ENCODE results near the gene C9orf43. TPM values are rescaled to one million over a fixed set of nuclear protein-coding genes. Genes with fewer than 3 reads are reported as not detected.

The C9orf43 gene
- total and polyA plus RNA-seq, 9 of the 15 experiments (the other 6 are each of a cell fraction or from before 2014, with no cell fraction given): 0.21 to 0.58 (median 0.33) TPM

DNA sequence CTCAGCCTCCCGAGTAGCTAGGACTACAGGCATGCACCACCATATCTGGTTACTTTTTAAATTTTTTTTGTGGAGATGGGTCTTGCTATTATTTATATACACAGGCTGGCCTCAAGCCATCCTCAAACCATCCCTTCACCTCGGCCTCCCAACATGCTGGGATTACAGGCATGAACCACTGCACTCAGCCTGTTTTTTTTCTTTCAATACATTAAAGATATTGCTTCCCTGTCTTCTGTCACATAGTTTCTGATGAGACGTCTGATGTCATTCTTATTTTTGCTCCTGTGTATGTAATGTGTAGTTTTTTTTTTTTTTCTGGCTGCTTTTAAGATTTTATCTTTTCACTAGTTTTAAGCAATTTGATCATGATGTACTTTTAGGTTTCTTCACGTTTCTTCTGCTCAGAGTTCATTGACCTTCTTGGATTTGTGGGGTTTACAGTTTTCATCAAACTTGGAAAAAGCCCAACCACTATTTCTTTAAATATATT lies 41.6 kb downstream of the C9orf43 start (continued):
- TF ChIP-seq, protein P1, sequence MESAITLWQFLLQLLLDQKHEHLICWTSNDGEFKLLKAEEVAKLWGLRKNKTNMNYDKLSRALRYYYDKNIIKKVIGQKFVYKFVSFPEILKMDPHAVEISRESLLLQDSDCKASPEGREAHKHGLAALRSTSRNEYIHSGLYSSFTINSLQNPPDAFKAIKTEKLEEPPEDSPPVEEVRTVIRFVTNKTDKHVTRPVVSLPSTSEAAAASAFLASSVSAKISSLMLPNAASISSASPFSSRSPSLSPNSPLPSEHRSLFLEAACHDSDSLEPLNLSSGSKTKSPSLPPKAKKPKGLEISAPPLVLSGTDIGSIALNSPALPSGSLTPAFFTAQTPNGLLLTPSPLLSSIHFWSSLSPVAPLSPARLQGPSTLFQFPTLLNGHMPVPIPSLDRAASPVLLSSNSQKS (CRISPR knock-in tag; IDR thresholded peaks at IDR 0.05): no peak

DNA sequence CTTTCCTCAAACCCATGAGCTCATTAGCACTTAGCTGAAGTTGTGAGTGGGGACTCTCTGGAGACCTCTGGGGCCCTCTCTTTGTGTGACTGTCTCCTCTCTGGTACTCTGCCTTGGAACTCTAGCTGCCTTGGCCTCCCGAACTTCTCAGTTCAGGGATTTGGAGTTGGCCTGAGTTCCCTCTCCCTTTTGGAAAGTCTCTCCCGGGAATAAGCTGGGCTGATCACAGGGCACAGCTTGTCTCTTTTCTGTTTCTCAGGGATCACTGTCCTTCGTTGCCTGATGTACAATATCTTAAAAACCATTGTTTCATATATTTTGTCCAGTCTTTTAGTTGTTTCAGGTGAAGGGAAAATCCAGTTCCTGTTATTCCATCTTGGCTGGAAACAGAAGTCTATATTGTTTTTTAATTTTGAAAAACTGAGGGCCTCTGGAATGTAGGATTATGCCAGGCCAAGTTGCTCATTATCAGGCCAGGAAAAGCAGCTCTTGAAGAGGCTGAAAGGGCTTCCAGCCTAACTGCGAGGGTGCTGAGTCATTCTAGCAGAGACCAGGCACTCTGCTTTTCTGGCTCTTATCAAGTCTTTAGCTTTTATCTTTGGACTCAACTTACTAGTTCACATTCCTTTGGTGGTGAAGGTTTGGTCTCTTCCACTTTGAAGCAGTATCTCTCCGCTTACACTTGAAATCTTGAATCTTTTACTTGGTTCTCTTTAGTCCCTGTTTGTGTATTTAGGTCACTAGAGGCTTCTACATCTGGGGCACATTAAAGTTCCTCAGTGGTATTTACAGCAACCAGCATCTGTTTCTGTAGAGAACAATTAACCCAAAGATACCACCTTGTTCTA lies 44.6 kb downstream of the C9orf43 start:
- BruUV-seq (replicated peaks): no TSS peak
- Histone ChIP-seq H3K79me2 (ENCODE audit: control insufficient read depth, insufficient read depth, low read length) (no peaks in the 10 kb centered on the region), H3K9me3 (replicated peaks; ENCODE audit: control insufficient read depth, insufficient read depth, low read depth, low read length) (no peaks in the 10 kb centered on the region), H3K4me1 (replicated peaks in 1 of 2; ENCODE audit: control insufficient read depth in 2 of 2, insufficient read depth in 2 of 2, low read length in 2 of 2) (peaks cover 5 to 15% of the 10 kb centered on the region in 2 experiments; a peak in 4 of 5 replicates), H2AFZ (ENCODE audit: low read depth, low read length) (peak overlapping the region; percentile 67), H3K36me3 (ENCODE audit: control insufficient read depth, insufficient read depth, low read length) (no peaks in the 10 kb centered on the region), H3K27me3 (ENCODE audit: control insufficient read depth in 2 of 2, insufficient read depth in 2 of 2, low read length in 2 of 2) (no peaks in the 10 kb centered on the region), H3K4me3 (no peak overlapping the region), H3K27ac (ENCODE audit: extremely low read depth, low read depth, low read length) (peak overlapping the region; percentile 62), H3K4me2 (ENCODE audit: insufficient read depth, low read length) (peak overlapping the region; percentile 7), H3K9me1 (ENCODE audit: control insufficient read depth, insufficient read depth, low read length) (no peaks in the 10 kb centered on the region), H4K20me1 (replicated peaks; ENCODE audit: control insufficient read depth, insufficient read depth, low read length) (no peaks in the 10 kb centered on the region), H3K9ac (ENCODE audit: insufficient read depth in 1 of 2, low read depth in 2 of 2, low read length in 2 of 2) (peak overlapping the region; percentile 46 to 47; a peak in 3 of 4 replicates)
- intact Hi-C loops (cut with micrococcal nuclease): no loop called here
- ChIA-PET POLR2A (interaction anchor here (0.6 to 1.6 kb wide), 16 partner anchors 9 to 179 kb away, joined by 3 to 9 read pairs (median 3); partner anchors contain the start of genes ALAD, C9orf43 and POLE3), CTCF (ENCODE audit: low intra/inter-chr PET ratio) (interaction anchor here (0.5 kb wide), 1 partner anchor 179 kb away, joined by 3 read pairs; no protein-coding TSS in a partner anchor)
- 0% methylated on average over 5 of the region's 5 CpGs for WGBS (ENCODE audit: insufficient coverage, low coverage, missing lambda C conversion rate)
- DNase-seq (ENCODE audit: extremely low read depth in 1 of 4, low spot score in 3 of 4) (peak; percentile 55 to 95 (median 72)), FAIRE-seq (peak; percentile 100), ATAC-seq (peak; percentile 99)
- in situ Hi-C loops (cut with MboI): no loop called here
- TF ChIP-seq, protein P2, sequence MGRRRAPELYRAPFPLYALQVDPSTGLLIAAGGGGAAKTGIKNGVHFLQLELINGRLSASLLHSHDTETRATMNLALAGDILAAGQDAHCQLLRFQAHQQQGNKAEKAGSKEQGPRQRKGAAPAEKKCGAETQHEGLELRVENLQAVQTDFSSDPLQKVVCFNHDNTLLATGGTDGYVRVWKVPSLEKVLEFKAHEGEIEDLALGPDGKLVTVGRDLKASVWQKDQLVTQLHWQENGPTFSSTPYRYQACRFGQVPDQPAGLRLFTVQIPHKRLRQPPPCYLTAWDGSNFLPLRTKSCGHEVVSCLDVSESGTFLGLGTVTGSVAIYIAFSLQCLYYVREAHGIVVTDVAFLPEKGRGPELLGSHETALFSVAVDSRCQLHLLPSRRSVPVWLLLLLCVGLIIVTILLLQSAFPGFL (CRISPR knock-in tag; IDR thresholded peaks at IDR 0.05): 0 out of 2 replicates have a peak, but pooled peaks have one; percentile 25
- TF ChIP-seq CCAR2 (IDR thresholded peaks at IDR 0.05; ENCODE audit: low read depth, low read length) (no peak), SNIP1 (IDR thresholded peaks at IDR 0.05; ENCODE audit: low read depth) (no peak), CTBP1 (IDR thresholded peaks at IDR 0.05; ENCODE audit: borderline replicate concordance) (peak; percentile 82), NFIX (CRISPR knock-in tag; IDR thresholded peaks at IDR 0.05; ENCODE audit: low read depth) (no peak), PHF8 (IDR thresholded peaks at IDR 0.05; ENCODE audit: borderline replicate concordance, low read length) (no peak), XRCC3 (IDR thresholded peaks at IDR 0.05) (no peak), CREB1 (IDR thresholded peaks at IDR 0.05) (no peak), CREB1 (CRISPR knock-in tag; IDR thresholded peaks at IDR 0.05) (no peak), MYNN (IDR thresholded peaks at IDR 0.05) (peak; percentile 54; the same call in 1 of the 2 replicates), MYNN (CRISPR knock-in tag; IDR thresholded peaks at IDR 0.05) (no peak), FIP1L1 (IDR thresholded peaks at IDR 0.05; ENCODE audit: low read depth, low read length, poor library complexity, severe bottlenecking) (no peak), TCF3 (CRISPR knock-in tag; IDR thresholded peaks at IDR 0.05) (peak; percentile 65), SRSF9 (IDR thresholded peaks at IDR 0.05; ENCODE audit: borderline replicate concordance, low read depth, low read length) (no peak), TBP (optimal IDR thresholded peaks at IDR 0.05; ENCODE audit: low read depth, low read length) (no peak)
- TF ChIP-seq, protein P3, sequence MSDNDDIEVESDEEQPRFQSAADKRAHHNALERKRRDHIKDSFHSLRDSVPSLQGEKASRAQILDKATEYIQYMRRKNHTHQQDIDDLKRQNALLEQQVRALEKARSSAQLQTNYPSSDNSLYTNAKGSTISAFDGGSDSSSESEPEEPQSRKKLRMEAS (CRISPR knock-in tag; IDR thresholded peaks at IDR 0.05): no peak
- TF ChIP-seq, protein P4, sequence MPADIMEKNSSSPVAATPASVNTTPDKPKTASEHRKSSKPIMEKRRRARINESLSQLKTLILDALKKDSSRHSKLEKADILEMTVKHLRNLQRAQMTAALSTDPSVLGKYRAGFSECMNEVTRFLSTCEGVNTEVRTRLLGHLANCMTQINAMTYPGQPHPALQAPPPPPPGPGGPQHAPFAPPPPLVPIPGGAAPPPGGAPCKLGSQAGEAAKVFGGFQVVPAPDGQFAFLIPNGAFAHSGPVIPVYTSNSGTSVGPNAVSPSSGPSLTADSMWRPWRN (IDR thresholded peaks at IDR 0.05; ENCODE audit: low read depth): no peak; the same call in 1 of the 2 replicates
